Measurements from ENCODE around the gene SRA1. TPM values are rescaled to one million over a fixed set of nuclear protein-coding genes. Genes with fewer than 3 reads are reported as not detected.

Gene SRA1
- total and polyA plus RNA-seq, 9 of the 15 experiments (the other 6 are each of a cell fraction or from before 2014, with no cell fraction given), result 24.1 to 47.4 (median 41.3) TPM

GRCh38 chr5:140557136-140557805 is at the start of gene SRA1 (continued):
- TF ChIP-seq PBX2 (CRISPR knock-in tag; IDR thresholded peaks at IDR 0.05; ENCODE audit: low read depth) (no peak), PBX2 (tag; conservative IDR thresholded peaks at IDR 0.05; ENCODE audit: low read depth) (no peak), ZBED1 (IDR thresholded peaks at IDR 0.05) (no peak), CAMTA2 (CRISPR knock-in tag; conservative IDR thresholded peaks at IDR 0.05) (no peak), ASH1L (IDR thresholded peaks at IDR 0.05; ENCODE audit: borderline replicate concordance, low read depth, partially characterized antibody) (no peak), NONO (IDR thresholded peaks at IDR 0.05; ENCODE audit: low read depth in 2 of 2, low read length in 1 of 2) (peak in 1 of 2 experiments; percentile 44; a peak in 1 of 4 replicates), MECOM (CRISPR knock-in tag; IDR thresholded peaks at IDR 0.05) (no peak), DMBX1 (CRISPR knock-in tag; IDR thresholded peaks at IDR 0.05; ENCODE audit: borderline replicate concordance) (no peak), MCM5 (IDR thresholded peaks at IDR 0.05; ENCODE audit: low read depth) (no peak), TCF7L2 (IDR thresholded peaks at IDR 0.05; ENCODE audit: low read depth, low read length) (no peak), ZNF232 (CRISPR knock-in tag; IDR thresholded peaks at IDR 0.05) (no peak), KHSRP (IDR thresholded peaks at IDR 0.05) (no peak), ZNF316 (IDR thresholded peaks at IDR 0.05) (no peak), BACH1 (tag; IDR thresholded peaks at IDR 0.05) (no peak), CHAMP1 (IDR thresholded peaks at IDR 0.05) (no peak), ZNF146 (CRISPR knock-in tag; IDR thresholded peaks at IDR 0.05; ENCODE audit: unreplicated experiment) (no peak), HCFC1 (IDR thresholded peaks at IDR 0.05; ENCODE audit: low read depth, low read length) (peak; percentile 46), CREB3L1 (IDR thresholded peaks at IDR 0.05; ENCODE audit: borderline replicate concordance, low read depth) (peak; percentile 91), ZNF830 (CRISPR knock-in tag; IDR thresholded peaks at IDR 0.05) (no peak), CBFB (CRISPR knock-in tag; IDR thresholded peaks at IDR 0.05) (no peak), E2F3 (CRISPR knock-in tag; IDR thresholded peaks at IDR 0.05) (no peak), HDAC2 (IDR thresholded peaks at IDR 0.05) (0 out of 2 replicates have a peak, but pooled peaks have one; percentile 18), ELK1 (CRISPR knock-in tag; IDR thresholded peaks at IDR 0.05) (no peak), ZNF589 (CRISPR knock-in tag; IDR thresholded peaks at IDR 0.05; ENCODE audit: low read depth) (peak; percentile 16; the same call in 1 of the 2 replicates)
